HG03558 (cell line): ENCODE results near the gene PDCD7.
"Not testable (repeated sequence)": the region's sequence is repeated elsewhere in the genome, so short reads cannot be mapped to it uniquely, and the experiment has no call there.

Experiments used
- ATAC-seq: cut with Tn5 transposase; IDR thresholded peaks from one replicate; pipeline ENCODE4 v1.9.1; 2021; ENCODE audit warnings: moderate number of reproducible peaks; ENCODE audit not compliant: unreplicated experiment; ENCODE audit errors: extremely low read depth

PDCD7 gene

GRCh38 chr15:65093793-65094170 is 39.8 kb downstream of the PDCD7 start:
- ATAC-seq = not testable (repeated sequence)

- ATAC-seq = no peak
Observed at GRCh38 chr15:65092911-65093792, 40.5 kb downstream of the PDCD7 start.

GRCh38 chr15:65091946-65092770 is 41.5 kb downstream of the PDCD7 start:
- ATAC-seq = no peak

- ATAC-seq = no peak
Observed at GRCh38 chr15:65089206-65089824, 44.3 kb downstream of the PDCD7 start.

- no peak for ATAC-seq
Observed at GRCh38 chr15:65088643-65089021, 45.0 kb downstream of the PDCD7 start.

GRCh38 chr15:65087873-65088642 is 45.5 kb downstream of the PDCD7 start:
- no peak for ATAC-seq

GRCh38 chr15:65087411-65087810 is 46.2 kb downstream of the PDCD7 start:
- ATAC-seq = no peak

GRCh38 chr15:65086680-65087111 is 46.9 kb downstream of the PDCD7 start:
- no peak for ATAC-seq

- no peak for ATAC-seq
Observed at GRCh38 chr15:65085990-65086679, 47.5 kb downstream of the PDCD7 start.

- no peak for ATAC-seq
Observed at GRCh38 chr15:65085207-65085753, 48.3 kb downstream of the PDCD7 start.

- no peak for ATAC-seq
Observed at GRCh38 chr15:65084500-65085206, 49.0 kb downstream of the PDCD7 start.

- no peak for ATAC-seq
Observed at GRCh38 chr15:65083262-65083701, 50.3 kb downstream of the PDCD7 start.

GRCh38 chr15:65082303-65082953 is 51.2 kb downstream of the PDCD7 start:
- no peak for ATAC-seq

- no peak for ATAC-seq
Observed at GRCh38 chr15:65081758-65082157, 51.9 kb downstream of the PDCD7 start.

GRCh38 chr15:65081270-65081669 is 52.3 kb downstream of the PDCD7 start:
- ATAC-seq = no peak

GRCh38 chr15:65079580-65079979 is 54.0 kb downstream of the PDCD7 start:
- ATAC-seq = no peak

GRCh38 chr15:65077981-65078352 is 55.6 kb downstream of the PDCD7 start:
- ATAC-seq = no peak

GRCh38 chr15:65077291-65077980 is 56.2 kb downstream of the PDCD7 start:
- no peak for ATAC-seq
